H1 (cell line): ENCODE measurements around the gene SYPL1. TPM values are rescaled to one million over a fixed set of nuclear protein-coding genes. Genes with fewer than 3 reads are reported as not detected.
A peak's percentile ranks its signal among the peaks of the same experiment; 100 is the strongest.

Source experiments
- CTCF ChIA-PET: fragments of 300-600 bp; sonication (Branson Sonifier 250); formaldehyde crosslinking; loops from one replicate; lab custom pipeline; 2021; ENCODE audit not compliant: partially characterized antibody; lab: Charles Lee
- POLR2A ChIA-PET: fragments of 300-600 bp; sonication (Branson Sonifier 250); formaldehyde crosslinking; loops from one replicate; lab custom pipeline; 2021; ENCODE audit warnings: inconsistent platforms; ENCODE audit not compliant: partially characterized antibody; lab: Charles Lee
- DNase-seq, 2 experiments: peaks; one replicate each; pipeline versions ENCODE4 v3.0.0 to v3.0.0-alpha.2; 2010 to 2022; ENCODE audit warnings: low spot score in 2 of 2, low read depth in 1 of 2, mixed read lengths in 1 of 2
- FAIRE-seq: peaks from 2 replicates; lab custom pipeline; 2011; peaks lifted over from hg19 to GRCh38; lab: Jason Lieb, UNC
- H2AFZ ChIP-seq: 2 replicates; pipeline ENCODE4 v1.8.1; 2012; ENCODE audit warnings: low read length, inconsistent platforms
- H2AK5ac ChIP-seq: 2 replicates; pipeline ENCODE4 v1.6.1; 2013; ENCODE audit warnings: low read depth, low read length
- H2BK120ac ChIP-seq: replicated peaks from 2 replicates; pipeline ENCODE3; 2013; ENCODE audit warnings: low read depth, low read length, inconsistent platforms
- H2BK12ac ChIP-seq: 2 replicates; pipeline ENCODE4 v1.6.1; 2013; ENCODE audit warnings: low read depth, low read length
- H2BK15ac ChIP-seq: 2 replicates; pipeline ENCODE4 v1.6.1; 2013; ENCODE audit warnings: low read length
- H2BK20ac ChIP-seq: 2 replicates; pipeline ENCODE4 v1.6.1; 2013; ENCODE audit warnings: low read length
- H2BK5ac ChIP-seq: 2 replicates; pipeline ENCODE4 v1.6.1; 2013; ENCODE audit warnings: low read depth, low read length
- H3K14ac ChIP-seq: 2 replicates; pipeline ENCODE4 v1.6.1; 2013; ENCODE audit warnings: inconsistent platforms; ENCODE audit not compliant: insufficient read length
- H3K18ac ChIP-seq: 2 replicates; pipeline ENCODE4 v1.6.1; 2013; ENCODE audit warnings: low read length; ENCODE audit errors: extremely low read depth
- H3K23ac ChIP-seq: 2 replicates; pipeline ENCODE4 v1.6.1; 2013; ENCODE audit warnings: inconsistent platforms; ENCODE audit not compliant: insufficient read length
- H3K23me2 ChIP-seq: 2 replicates; pipeline ENCODE4 v1.6.1; 2013; ENCODE audit warnings: low read depth, low read length
- H3K27ac ChIP-seq: 2 replicates; pipeline ENCODE4 v1.6.1; 2011; ENCODE audit warnings: low read depth, low read length, inconsistent platforms
- H3K27me3 ChIP-seq, 4 experiments: replicated peaks in 1 of 4; 1 replicate in 1 of 4; 2 replicates in 3 of 4; pipeline versions ENCODE4 v1.6.1 to v1.8.1; 2011 to 2013; ENCODE audit warnings: low read length in 3 of 4, mild to moderate bottlenecking in 3 of 4, inconsistent platforms in 2 of 4, mixed read lengths in 2 of 4, moderate library complexity in 1 of 4; ENCODE audit not compliant: control insufficient read depth in 3 of 4, insufficient read depth in 3 of 4; ENCODE audit errors: extremely low read depth in 1 of 4
- H3K36me3 ChIP-seq, 4 experiments: 2 replicates each; pipeline versions ENCODE4 v1.6.1 to v1.8.1; 2011 to 2013; ENCODE audit warnings: mild to moderate bottlenecking in 4 of 4, low read length in 3 of 4, moderate library complexity in 2 of 4, control low read depth in 1 of 4, inconsistent platforms in 1 of 4; ENCODE audit not compliant: insufficient read depth in 4 of 4, control insufficient read depth in 2 of 4
- H3K4ac ChIP-seq: replicated peaks from 2 replicates; pipeline ENCODE3; 2013; ENCODE audit warnings: low read length, low read depth, mixed read lengths, inconsistent platforms; ENCODE audit not compliant: insufficient read length
- H3K4me1 ChIP-seq, 4 experiments: replicated peaks in 1 of 4; 1 replicate in 1 of 4; 2 replicates in 3 of 4; pipeline versions ENCODE4 v1.6.1 to v1.8.1; 2011 to 2013; ENCODE audit warnings: low read length in 3 of 4, inconsistent platforms in 2 of 4, mixed read lengths in 1 of 4; ENCODE audit not compliant: insufficient read depth in 4 of 4, control insufficient read depth in 3 of 4
- H3K4me2 ChIP-seq, 2 experiments: 2 replicates each; pipeline versions ENCODE4 v1.6.1 to v1.8.1; 2011 to 2013; ENCODE audit warnings: low read depth in 2 of 2, low read length in 2 of 2, control low read depth in 1 of 2, inconsistent platforms in 1 of 2, mild to moderate bottlenecking in 1 of 2; ENCODE audit not compliant: insufficient read depth in 1 of 2
- H3K4me3 ChIP-seq, 4 experiments: fragments of 200-600, 300-600 bp in 1 of 4; sonication (generic), shearing (Covaris generic), sonication (Bioruptor Twin) in 1 of 4; 2 replicates each; pipeline versions ENCODE4 v1.5.1 to v1.8.1; 2011 to 2016; ENCODE audit warnings: low read length in 4 of 4, low read depth in 3 of 4, control low read depth in 2 of 4, inconsistent platforms in 2 of 4, mild to moderate bottlenecking in 2 of 4, mixed read lengths in 1 of 4, moderate library complexity in 1 of 4; ENCODE audit not compliant: insufficient read depth in 2 of 4; ENCODE audit errors: extremely low read depth in 1 of 4
- H3K56ac ChIP-seq: replicated peaks from 2 replicates; pipeline ENCODE3; 2013; ENCODE audit warnings: low read depth, mild to moderate bottlenecking, mixed read lengths, low read length, inconsistent platforms; ENCODE audit not compliant: insufficient read length
- H3K79me1 ChIP-seq: 2 replicates; pipeline ENCODE4 v1.6.1; 2013; ENCODE audit warnings: low read depth, low read length, control low read depth
- H3K79me2 ChIP-seq, 2 experiments: 2 replicates each; pipeline versions ENCODE4 v1.6.1 to v1.8.1; 2012 to 2013; ENCODE audit warnings: low read length in 2 of 2, mild to moderate bottlenecking in 2 of 2, inconsistent platforms in 1 of 2; ENCODE audit not compliant: insufficient read depth in 2 of 2, control insufficient read depth in 1 of 2
- H3K9ac ChIP-seq, 4 experiments: replicated peaks in 1 of 4; 1 replicate in 1 of 4; 2 replicates in 3 of 4; pipeline versions ENCODE4 v1.6.1 to v1.8.1; 2011 to 2013; ENCODE audit warnings: low read depth in 3 of 4, low read length in 3 of 4, control low read depth in 2 of 4, mild to moderate bottlenecking in 2 of 4, moderate library complexity in 2 of 4, inconsistent platforms in 1 of 4; ENCODE audit errors: extremely low read depth in 1 of 4
- H3K9me3 ChIP-seq, 2 experiments: 2 replicates each; pipeline versions ENCODE4 v1.6.1 to v1.8.1; 2012 to 2013; ENCODE audit warnings: mild to moderate bottlenecking in 2 of 2, moderate library complexity in 2 of 2, control low read depth in 1 of 2, inconsistent platforms in 1 of 2, low read depth in 1 of 2, low read length in 1 of 2, mixed read lengths in 1 of 2; ENCODE audit not compliant: insufficient read depth in 2 of 2
- H4K20me1 ChIP-seq, 2 experiments: replicated peaks in 1 of 2; 2 replicates each; pipeline versions ENCODE3 to v1.8.1; 2011 to 2013; ENCODE audit warnings: inconsistent platforms in 2 of 2, low read length in 2 of 2, mild to moderate bottlenecking in 1 of 2; ENCODE audit not compliant: insufficient read depth in 2 of 2, control insufficient read depth in 1 of 2
- H4K5ac ChIP-seq: 2 replicates; pipeline ENCODE4 v1.6.1; 2013; ENCODE audit warnings: low read length, low read depth, mixed read lengths, inconsistent platforms; ENCODE audit not compliant: insufficient read length
- H4K8ac ChIP-seq: 2 replicates; pipeline ENCODE4 v1.8.0; 2013; ENCODE audit warnings: mild to moderate bottlenecking, moderate library complexity, low read length, inconsistent platforms; ENCODE audit not compliant: insufficient read depth; ENCODE audit errors: extremely low read depth
- H4K91ac ChIP-seq: replicated peaks from 2 replicates; pipeline ENCODE3; 2013; ENCODE audit warnings: low read length, mixed read lengths, inconsistent platforms; ENCODE audit not compliant: insufficient read length
- BCL11A ChIP-seq, 2 experiments: IDR thresholded peaks; one replicate each; pipeline ENCODE4 v1.6.1; 2011; ENCODE audit warnings: low read depth in 2 of 2, low read length in 2 of 2, mild to moderate bottlenecking in 2 of 2
- BRCA1 ChIP-seq: IDR thresholded peaks from 2 replicates; pipeline ENCODE4 v1.6.1; 2012; ENCODE audit warnings: low read depth, low read length, improper control_type of control experiment
- GTF2F1 ChIP-seq: IDR thresholded peaks from 2 replicates; pipeline ENCODE4 v1.6.1; 2012; ENCODE audit warnings: low read depth, low read length, improper control_type of control experiment, borderline replicate concordance
- MAFK ChIP-seq: IDR thresholded peaks from 2 replicates; pipeline ENCODE4 v1.6.1; 2012; ENCODE audit warnings: low read depth, mild to moderate bottlenecking, improper control_type of control experiment, low read length
- NRF1 ChIP-seq: IDR thresholded peaks from 2 replicates; pipeline ENCODE4 v1.6.1; 2011; ENCODE audit warnings: mild to moderate bottlenecking, low read depth, low read length, improper control_type of control experiment
- SIN3A ChIP-seq, 2 experiments: IDR thresholded peaks in 1 of 2; conservative IDR thresholded peaks in 1 of 2; 2 replicates each; pipeline ENCODE4 v1.6.1; 2011 to 2012; ENCODE audit warnings: low read length in 2 of 2, improper control_type of control experiment in 1 of 2, low read depth in 1 of 2, mild to moderate bottlenecking in 1 of 2
- TAF7 ChIP-seq: optimal IDR thresholded peaks from 2 replicates; pipeline ENCODE3; 2011; ENCODE audit warnings: low read depth, mild to moderate bottlenecking, inconsistent platforms, low read length, moderate library complexity, borderline replicate concordance
- WGBS, 2 experiments: shearing (Covaris generic) in 1 of 2; methylation state at CpG; one replicate each; pipeline versions ENCODE4 v1.1.6 to v1.1.7; 2013 to 2015; ENCODE audit warnings: low lambda C conversion rate in 2 of 2, mixed read lengths in 2 of 2, inconsistent platforms in 1 of 2, low coverage in 1 of 2, missing lambda C conversion rate in 1 of 2; ENCODE audit not compliant: insufficient replicate concordance in 2 of 2, insufficient coverage in 1 of 2, insufficient read length in 1 of 2; ENCODE audit errors: extremely low coverage in 1 of 2, missing lambda C conversion rate in 1 of 2; 5-methylcytosine and 5-hydroxymethylcytosine counted together
- polyA plus RNA-seq, 7 experiments: library from polyadenylated mRNA; depleted of rRNA in 3 of 7; stranded (reverse) in 5 of 7; unstranded in 2 of 7; fragments of >200 nt in 5 of 7; fragments of 200-250 nt in 2 of 7; gene quantifications; 1 replicate in 5 of 7; 2 replicates in 1 of 7; 4 replicates in 1 of 7; pipeline versions ENCODE4 v1.2.1 to v1.2.3, GENCODE V29; 2011 to 2013; ENCODE audit warnings: missing spikeins in 2 of 7, mixed read lengths in 2 of 7
- total RNA-seq: library from RNA; stranded (reverse); fragmentation: NEBNext Ultra II Directional; extraction: Animal tissue kit (Norgen Biotek cat#: 25700); gene quantifications from 2 replicates; pipeline ENCODE4 v1.2.1, GENCODE V29; 2021
- TF ChIP-seq, protein P1 (sequence below): IDR thresholded peaks from 2 replicates; pipeline ENCODE4 v1.6.1; 2012; ENCODE audit warnings: low read length, inconsistent platforms
- TF ChIP-seq, protein P2 (sequence below): IDR thresholded peaks from 2 replicates; pipeline ENCODE4 v1.6.1; 2011; ENCODE audit warnings: low read length, improper control_type of control experiment

The SYPL1 gene
- total and polyA plus RNA-seq, 2 of the 8 experiments (the other 6 are each of a cell fraction or from before 2014, with no cell fraction given): 44.9 to 57.7 TPM

DNA sequence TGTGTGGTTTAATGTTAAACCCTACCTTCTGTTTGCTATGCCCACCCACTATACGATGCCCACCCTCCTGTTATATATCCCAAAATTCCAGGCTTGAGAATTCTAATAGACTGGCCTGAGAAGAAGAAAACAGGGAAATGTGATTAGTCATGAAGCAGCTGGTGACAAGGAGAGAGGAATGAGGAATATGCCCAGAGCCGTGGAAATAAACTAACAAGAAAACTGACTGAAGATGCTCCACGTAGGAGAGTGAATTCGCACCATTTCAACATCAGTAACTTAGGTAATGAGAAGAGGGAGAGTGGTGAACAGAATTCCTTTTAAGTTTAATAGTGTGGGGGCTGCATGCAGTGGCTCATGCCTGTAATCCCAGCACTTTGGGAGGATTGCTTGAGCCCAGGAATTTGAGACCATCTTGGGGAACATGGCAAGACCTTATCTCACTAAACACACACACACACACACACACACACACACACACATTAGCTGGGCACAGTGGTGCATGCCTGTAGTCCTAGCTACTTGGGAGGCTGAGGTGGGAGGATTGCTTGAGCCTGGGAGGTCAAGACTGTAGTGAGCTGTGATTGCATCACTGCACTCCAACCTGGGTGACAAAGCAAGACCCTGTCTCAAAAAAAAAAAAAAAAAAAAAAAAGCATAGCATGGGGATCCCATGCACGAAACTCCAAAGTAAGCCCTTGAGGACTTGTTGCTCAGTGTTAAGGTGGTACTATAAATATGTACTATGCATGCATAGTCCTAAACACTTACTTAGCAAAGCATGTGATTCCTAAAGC lies 16.1 kb upstream of the SYPL1 start:
- Histone ChIP-seq H3K9ac (no peak overlapping the region), H4K20me1 (no peaks in the 10 kb centered on the region), H3K18ac (no peak overlapping the region), H2AFZ (no peak overlapping the region), H3K27me3 (no peaks in the 10 kb centered on the region), H2BK5ac (no peak overlapping the region), H2BK120ac (no peak overlapping the region), H3K4me1 (no peaks in the 10 kb centered on the region), H3K4ac (no peak overlapping the region), H4K5ac (no peak overlapping the region), H3K14ac (no peak overlapping the region), H2AK5ac (no peak overlapping the region), H3K27ac (no peak overlapping the region), H3K23me2 (no peaks in the 10 kb centered on the region), H3K4me2 (no peak overlapping the region), H3K79me1 (no peaks in the 10 kb centered on the region), H3K9me3 (no peaks in the 10 kb centered on the region), H3K23ac (no peak overlapping the region), H2BK15ac (peak overlapping the region; percentile 46; the same call in 1 of the 2 replicates), H4K91ac (no peak overlapping the region), H3K56ac (no peak overlapping the region), H2BK20ac (no peak overlapping the region), H3K4me3 (no peak overlapping the region), H3K79me2 (no peaks in the 10 kb centered on the region), H4K8ac (no peak overlapping the region), H2BK12ac (no peak overlapping the region), H3K36me3 (no peaks in the 10 kb centered on the region)
- 90% methylated on average over 5 of the region's 5 CpGs; no CpG with 5 or more reads in 1 of the 2 experiments for WGBS, 2 experiments
- ChIA-PET POLR2A (no interaction called here), CTCF (no interaction called here)
- FAIRE-seq: no peak
- no peak for DNase-seq
- TF ChIP-seq, protein P1, sequence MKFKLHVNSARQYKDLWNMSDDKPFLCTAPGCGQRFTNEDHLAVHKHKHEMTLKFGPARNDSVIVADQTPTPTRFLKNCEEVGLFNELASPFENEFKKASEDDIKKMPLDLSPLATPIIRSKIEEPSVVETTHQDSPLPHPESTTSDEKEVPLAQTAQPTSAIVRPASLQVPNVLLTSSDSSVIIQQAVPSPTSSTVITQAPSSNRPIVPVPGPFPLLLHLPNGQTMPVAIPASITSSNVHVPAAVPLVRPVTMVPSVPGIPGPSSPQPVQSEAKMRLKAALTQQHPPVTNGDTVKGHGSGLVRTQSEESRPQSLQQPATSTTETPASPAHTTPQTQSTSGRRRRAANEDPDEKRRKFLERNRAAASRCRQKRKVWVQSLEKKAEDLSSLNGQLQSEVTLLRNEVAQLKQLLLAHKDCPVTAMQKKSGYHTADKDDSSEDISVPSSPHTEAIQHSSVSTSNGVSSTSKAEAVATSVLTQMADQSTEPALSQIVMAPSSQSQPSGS: no peak
- TF ChIP-seq MAFK: no peak
- no peak for TF ChIP-seq GTF2F1
- no peak for TF ChIP-seq BCL11A (IDR thresholded peaks at IDR 0.05; ENCODE audit: low read depth in 2 of 2, low read length in 2 of 2)
- no peak for TF ChIP-seq SIN3A (conservative IDR thresholded peaks at IDR 0.05 in 1 of 2, IDR thresholded peaks at IDR 0.05 in 1 of 2; ENCODE audit: low read depth in 1 of 2, low read length in 2 of 2)
- TF ChIP-seq NRF1: no peak
- no peak for TF ChIP-seq BRCA1
- no peak for TF ChIP-seq TAF7
- TF ChIP-seq, protein P2, sequence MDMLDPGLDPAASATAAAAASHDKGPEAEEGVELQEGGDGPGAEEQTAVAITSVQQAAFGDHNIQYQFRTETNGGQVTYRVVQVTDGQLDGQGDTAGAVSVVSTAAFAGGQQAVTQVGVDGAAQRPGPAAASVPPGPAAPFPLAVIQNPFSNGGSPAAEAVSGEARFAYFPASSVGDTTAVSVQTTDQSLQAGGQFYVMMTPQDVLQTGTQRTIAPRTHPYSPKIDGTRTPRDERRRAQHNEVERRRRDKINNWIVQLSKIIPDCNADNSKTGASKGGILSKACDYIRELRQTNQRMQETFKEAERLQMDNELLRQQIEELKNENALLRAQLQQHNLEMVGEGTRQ: no peak
